IMR-90 (cell line): ENCODE data around the gene MAP3K5.

Experiments used
- CHD1 ChIP-seq: IDR thresholded peaks from 2 replicates; pipeline ENCODE4 v1.6.1; 2012; ENCODE audit warnings: low read depth, low read length, improper control_type of control experiment
- POLR2A ChIP-seq: IDR thresholded peaks from 2 replicates; pipeline ENCODE4 v1.6.1; 2012; ENCODE audit warnings: mild to moderate bottlenecking, low read depth, low read length
- TF ChIP-seq, protein P1 (sequence below): conservative IDR thresholded peaks from 2 replicates; pipeline ENCODE4 v1.5.1; 2012; ENCODE audit warnings: mild to moderate bottlenecking, low read depth, low read length, improper control_type of control experiment

DNA sequence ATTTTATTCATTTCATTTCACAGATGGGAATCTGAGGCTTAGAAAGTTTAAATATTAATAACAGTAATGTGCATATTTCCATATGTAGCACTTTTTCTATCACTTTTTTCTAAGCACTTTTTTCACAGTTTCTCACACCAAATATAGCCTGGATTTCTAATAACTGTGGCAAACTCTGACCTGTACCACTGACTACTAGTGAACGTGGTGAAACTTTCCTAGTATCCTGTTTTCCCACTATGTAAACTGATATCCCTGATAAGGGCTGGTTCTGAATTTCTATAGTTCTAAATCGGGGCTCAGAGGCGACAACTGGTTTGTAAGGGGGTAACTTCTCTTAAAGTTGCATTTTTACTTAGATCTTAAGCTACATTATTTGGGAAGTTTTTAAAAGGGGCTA is 274.7 kb downstream of the MAP3K5 start:
- no peak for TF ChIP-seq POLR2A
- TF ChIP-seq, protein P1, sequence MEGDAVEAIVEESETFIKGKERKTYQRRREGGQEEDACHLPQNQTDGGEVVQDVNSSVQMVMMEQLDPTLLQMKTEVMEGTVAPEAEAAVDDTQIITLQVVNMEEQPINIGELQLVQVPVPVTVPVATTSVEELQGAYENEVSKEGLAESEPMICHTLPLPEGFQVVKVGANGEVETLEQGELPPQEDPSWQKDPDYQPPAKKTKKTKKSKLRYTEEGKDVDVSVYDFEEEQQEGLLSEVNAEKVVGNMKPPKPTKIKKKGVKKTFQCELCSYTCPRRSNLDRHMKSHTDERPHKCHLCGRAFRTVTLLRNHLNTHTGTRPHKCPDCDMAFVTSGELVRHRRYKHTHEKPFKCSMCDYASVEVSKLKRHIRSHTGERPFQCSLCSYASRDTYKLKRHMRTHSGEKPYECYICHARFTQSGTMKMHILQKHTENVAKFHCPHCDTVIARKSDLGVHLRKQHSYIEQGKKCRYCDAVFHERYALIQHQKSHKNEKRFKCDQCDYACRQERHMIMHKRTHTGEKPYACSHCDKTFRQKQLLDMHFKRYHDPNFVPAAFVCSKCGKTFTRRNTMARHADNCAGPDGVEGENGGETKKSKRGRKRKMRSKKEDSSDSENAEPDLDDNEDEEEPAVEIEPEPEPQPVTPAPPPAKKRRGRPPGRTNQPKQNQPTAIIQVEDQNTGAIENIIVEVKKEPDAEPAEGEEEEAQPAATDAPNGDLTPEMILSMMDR, result no peak
- no peak for TF ChIP-seq CHD1
